Choroid plexus epithelial cell (primary cell): Measurements from ENCODE around the gene TMEM26.

Experiments
- DNase-seq: peaks from one replicate; pipeline ENCODE4 v3.0.0-alpha.2; 2010; ENCODE audit warnings: low read depth
- H3K4me3 ChIP-seq: 2 replicates; pipeline ENCODE4 v1.5.1; 2011; ENCODE audit warnings: low read depth, mild to moderate bottlenecking, control low read depth, low read length, moderate library complexity
- TF ChIP-seq, protein P1 (sequence below): conservative IDR thresholded peaks from 2 replicates; pipeline ENCODE4 v1.5.1; 2011; ENCODE audit warnings: low read depth, mild to moderate bottlenecking, control low read depth, inconsistent platforms, low read length, moderate library complexity

TMEM26 gene

DNA sequence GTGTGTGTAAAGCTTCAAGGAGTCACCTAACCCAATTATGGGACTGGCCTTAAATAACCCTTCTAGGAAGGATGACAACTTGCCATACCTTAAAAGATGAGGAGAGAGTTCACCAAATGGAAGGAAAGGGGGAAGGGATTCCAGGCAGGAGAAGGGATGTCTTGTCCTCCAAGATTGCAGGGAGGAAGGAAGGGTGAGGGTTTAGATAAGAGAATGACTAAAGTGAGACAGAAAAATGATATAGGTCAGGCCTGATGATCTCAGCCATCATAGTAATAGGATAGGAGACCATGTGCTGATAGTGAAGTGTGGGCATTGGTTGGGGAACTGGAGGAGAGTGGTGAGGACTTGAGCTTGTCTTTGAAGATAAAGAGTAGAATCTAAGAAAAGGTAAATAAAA, 7.7 kb upstream of the TMEM26 start:
- H3K4me3 ChIP-seq: no peak overlapping the region
- TF ChIP-seq, protein P1, sequence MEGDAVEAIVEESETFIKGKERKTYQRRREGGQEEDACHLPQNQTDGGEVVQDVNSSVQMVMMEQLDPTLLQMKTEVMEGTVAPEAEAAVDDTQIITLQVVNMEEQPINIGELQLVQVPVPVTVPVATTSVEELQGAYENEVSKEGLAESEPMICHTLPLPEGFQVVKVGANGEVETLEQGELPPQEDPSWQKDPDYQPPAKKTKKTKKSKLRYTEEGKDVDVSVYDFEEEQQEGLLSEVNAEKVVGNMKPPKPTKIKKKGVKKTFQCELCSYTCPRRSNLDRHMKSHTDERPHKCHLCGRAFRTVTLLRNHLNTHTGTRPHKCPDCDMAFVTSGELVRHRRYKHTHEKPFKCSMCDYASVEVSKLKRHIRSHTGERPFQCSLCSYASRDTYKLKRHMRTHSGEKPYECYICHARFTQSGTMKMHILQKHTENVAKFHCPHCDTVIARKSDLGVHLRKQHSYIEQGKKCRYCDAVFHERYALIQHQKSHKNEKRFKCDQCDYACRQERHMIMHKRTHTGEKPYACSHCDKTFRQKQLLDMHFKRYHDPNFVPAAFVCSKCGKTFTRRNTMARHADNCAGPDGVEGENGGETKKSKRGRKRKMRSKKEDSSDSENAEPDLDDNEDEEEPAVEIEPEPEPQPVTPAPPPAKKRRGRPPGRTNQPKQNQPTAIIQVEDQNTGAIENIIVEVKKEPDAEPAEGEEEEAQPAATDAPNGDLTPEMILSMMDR: no peak
- no peak for DNase-seq

DNA sequence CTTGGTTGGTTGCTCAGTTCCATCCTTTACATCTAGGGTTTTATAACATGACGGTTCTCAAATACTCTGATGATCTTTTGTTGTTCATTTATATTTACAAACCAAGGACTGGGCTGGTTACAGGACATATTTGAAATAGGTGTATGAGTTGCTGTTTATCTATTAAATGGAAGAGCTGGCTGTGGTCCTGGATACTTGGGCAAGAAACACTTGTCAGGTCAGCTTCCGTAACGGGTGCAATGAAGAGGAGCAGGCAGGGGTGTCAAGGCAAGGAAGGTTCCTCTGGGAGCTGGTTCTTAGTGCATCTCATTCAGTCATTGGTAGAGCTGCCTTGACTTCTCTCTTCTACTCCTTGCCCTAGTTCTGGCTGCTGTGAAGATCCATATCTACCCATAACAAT, 4.8 kb upstream of the TMEM26 start:
- TF ChIP-seq, protein P1: no peak
- no peak overlapping the region for H3K4me3 ChIP-seq
- DNase-seq: no peak

DNA sequence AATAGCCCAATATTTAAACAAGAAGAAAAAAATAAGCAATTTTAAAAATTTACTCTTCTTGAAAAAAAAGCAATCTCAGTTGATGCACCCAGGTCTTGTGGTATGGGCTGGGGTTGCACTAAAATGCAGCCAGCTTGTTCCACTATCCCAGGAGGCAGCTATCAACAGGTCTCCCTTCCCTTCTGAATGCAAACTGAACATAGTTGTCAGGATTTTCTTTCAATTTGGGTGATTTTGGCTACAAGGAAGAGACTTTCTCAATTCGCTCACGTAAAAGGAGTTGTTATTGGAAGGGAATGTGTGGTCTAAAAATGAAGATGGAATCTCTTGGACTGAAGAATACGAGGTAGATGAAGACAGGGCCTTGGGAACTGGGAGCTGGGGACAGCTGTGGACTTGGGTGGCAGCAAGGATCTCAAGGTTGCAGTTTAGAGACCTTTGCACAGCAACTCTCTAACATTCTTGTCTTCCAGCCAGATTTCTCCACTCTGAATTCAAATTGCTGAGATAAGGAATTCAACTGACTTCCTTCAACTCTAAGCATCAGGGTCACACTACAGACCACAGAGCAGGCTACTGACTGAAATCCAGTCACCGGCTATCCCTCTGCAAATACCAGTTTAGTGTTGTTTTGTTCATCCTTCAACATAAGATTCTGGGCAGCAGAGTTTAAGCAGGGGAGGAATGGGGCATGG, 3.1 kb upstream of the TMEM26 start:
- H3K4me3 ChIP-seq: no peak overlapping the region
- TF ChIP-seq, protein P1: no peak
- peak; percentile 55 for DNase-seq

DNA sequence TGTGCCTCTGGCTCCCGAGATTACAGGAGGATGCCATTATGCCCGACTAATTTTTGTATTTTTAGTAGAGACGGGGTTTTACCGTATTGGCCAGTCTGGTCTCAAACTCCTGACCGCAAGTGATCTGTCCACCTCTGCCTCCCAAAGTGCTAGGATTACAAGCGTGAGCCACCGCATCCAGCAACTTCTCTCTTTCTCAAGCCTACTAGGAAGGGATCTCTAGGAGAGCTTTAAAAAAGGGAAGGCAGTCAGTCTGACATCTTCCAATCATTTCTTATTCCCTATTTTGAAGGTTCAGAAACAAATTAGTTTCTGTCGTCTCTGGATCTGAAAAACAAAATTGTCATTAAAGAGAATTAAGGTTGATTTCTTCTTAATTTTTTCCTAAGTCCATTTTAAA, 2.5 kb upstream of the TMEM26 start:
- no peak overlapping the region for H3K4me3 ChIP-seq
- TF ChIP-seq, protein P1: no peak
- no peak for DNase-seq

DNA sequence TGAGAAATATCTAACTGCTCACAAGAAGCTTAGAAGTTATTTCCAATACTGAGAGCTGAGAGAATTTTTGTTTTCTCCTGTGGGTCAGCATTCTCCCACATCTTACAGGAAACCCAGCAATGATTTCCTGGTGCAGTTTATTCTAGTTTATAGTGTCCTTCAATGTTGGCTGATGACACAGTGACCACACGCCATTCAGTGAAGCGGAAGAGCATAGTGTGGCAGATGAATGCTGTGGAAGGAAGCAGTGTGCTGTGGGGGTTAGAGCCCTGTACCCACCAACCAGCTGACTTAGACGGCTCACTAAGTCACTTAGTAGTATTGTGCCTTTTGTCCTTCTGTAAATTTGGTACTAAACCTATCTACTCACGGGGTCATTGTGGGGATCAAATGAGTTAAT, 1.4 kb upstream of the TMEM26 start:
- H3K4me3 ChIP-seq: no peak overlapping the region
- TF ChIP-seq, protein P1: no peak
- DNase-seq: no peak

DNA sequence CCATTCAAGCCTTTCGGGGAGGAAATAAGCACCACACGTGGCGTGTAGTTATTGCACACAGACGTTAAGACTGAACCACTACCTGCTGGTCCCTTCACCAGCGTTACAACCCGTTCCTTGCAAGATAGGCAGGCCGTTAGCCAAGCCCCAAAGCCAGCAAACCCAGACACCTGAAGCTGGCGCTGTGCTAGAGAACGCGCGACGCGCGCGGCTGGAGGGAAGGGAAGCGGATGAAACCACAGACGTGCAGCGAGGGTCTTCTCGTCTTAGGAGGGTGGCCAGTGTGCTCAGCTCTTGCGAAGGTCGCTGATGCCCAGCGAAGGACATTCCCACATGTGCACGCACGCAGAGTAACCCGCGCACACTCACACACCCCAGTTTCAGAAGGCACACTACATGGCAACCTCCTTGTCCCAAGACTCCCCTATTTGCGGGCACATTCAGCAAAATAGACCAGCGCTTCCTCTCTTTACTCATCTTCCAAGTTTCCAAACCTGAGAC, 980 bp downstream of the TMEM26 start:
- peak; percentile 13 for DNase-seq
- TF ChIP-seq, protein P1: no peak
- peak overlapping the region; percentile 69 for H3K4me3 ChIP-seq

DNA sequence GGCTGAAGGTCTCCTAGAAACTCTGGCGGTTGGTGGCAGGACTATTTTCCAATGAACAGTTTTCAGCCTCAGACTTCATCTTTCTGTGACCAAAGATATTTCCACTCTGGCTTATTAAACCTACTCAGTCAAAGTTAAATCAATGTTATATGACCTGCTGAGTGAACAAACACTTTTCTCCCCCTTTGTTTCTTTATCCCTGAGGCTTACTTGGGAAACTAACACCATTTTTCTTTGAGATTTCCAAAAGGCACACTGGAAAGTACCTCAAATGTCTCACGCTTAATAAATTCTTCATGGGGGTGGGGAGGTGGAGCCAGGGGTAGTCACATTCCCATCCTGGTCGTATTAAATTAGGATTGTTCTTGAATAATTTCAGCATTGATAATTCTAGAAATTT, 1.8 kb downstream of the TMEM26 start:
- no peak for DNase-seq
- TF ChIP-seq, protein P1: no peak
- no peak overlapping the region for H3K4me3 ChIP-seq
